Measurements from ENCODE around the gene BMAL1.
"Not testable (repeated sequence)": the region's sequence is repeated elsewhere in the genome, so short reads cannot be mapped to it uniquely, and the experiment has no call there.

Gene BMAL1

DNA sequence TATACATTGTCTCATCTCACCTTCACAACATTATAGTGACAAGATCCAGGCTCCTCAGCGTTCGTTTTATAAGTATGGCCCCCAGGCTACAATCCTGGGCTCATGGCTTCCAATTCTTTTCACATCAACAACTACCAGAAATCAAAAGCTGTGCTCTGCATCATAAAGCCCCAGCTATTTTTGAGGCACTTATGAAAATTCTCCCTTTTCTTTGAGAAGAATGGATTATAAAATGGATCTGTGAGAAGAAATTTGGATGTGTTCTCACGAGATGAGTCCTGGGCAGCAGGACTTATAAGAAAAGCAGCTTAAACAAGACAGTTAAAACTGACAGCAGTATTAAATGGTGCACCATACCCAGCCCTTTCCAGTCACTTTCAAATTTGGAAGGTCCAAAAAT lies 105.2 kb downstream of the BMAL1 start:
- no peak for DNase-seq (ENCODE audit: low read depth)

DNA sequence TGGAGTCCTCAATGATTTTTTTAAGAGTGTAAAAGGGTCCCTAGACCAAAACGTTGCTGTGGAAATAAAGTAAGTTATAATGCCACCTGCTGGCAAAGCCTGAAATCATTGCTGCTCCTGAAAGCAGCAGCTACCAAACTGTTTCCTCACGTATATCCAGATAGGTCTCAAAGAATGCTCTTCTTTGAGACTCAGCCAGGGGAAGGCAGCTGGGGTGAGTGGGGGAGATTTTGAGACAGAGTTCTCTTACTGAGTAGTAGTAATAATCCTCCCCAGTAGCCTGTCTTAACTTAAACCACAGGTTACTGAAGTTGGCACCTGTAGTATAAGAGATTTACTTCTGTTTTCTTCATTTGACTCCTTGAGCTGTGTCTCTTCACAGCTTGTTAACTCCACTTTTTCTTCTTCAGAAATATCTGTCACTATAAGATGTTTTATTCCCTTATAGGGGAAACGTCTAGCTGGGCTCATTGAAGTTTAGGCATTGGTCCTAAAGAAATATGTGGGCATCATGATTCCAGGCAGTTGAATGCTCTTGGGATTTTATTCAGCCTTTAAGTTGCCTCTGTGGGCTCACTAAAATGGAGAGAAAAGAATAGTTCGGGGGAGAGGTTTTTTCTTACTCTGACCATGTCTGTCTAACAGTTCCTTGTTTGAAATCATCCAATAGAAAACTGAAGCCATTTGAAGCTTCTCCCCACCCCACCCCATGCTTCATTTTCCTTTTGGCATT lies 107.5 kb downstream of the BMAL1 start:
- DNase-seq (ENCODE audit: low read depth) = peak; percentile 39

DNA sequence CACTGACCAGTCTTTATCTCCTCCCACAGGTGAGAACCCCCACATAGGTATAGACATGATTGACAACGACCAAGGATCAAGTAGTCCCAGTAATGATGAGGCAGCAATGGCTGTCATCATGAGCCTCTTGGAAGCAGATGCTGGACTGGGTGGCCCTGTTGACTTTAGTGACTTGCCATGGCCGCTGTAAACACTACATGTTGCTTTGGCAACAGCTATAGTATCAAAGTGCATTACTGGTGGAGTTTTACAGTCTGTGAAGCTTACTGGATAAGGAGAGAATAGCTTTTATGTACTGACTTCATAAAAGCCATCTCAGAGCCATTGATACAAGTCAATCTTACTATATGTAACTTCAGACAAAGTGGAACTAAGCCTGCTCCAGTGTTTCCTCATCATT lies 109.0 kb downstream of the BMAL1 start:
- DNase-seq (ENCODE audit: low read depth) = no peak

DNA sequence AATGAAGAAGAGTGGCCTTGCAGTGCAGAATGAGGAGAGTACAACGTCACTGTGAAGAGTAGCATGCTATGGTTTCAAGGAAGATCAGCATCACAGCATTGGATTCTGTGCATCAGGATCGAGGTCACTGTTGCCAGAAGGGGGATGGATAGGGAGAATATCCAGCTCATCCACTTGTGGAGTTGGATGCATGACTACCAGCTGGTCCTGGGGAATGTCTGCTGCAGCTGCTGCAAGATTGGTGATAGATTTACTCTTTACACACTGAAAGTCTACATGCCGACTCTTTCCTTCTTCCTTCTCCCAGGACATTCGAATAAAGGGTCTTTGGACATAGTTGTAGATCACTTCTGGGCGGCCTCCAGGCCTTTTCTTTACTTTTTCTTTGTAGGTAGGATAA lies 111.2 kb downstream of the BMAL1 start:
- no peak for DNase-seq (ENCODE audit: low read depth)

- DNase-seq (ENCODE audit: low read depth) = no peak
Measured at GRCh38 chr11:13391217-13391616, 113.6 kb downstream of the BMAL1 start.

DNA sequence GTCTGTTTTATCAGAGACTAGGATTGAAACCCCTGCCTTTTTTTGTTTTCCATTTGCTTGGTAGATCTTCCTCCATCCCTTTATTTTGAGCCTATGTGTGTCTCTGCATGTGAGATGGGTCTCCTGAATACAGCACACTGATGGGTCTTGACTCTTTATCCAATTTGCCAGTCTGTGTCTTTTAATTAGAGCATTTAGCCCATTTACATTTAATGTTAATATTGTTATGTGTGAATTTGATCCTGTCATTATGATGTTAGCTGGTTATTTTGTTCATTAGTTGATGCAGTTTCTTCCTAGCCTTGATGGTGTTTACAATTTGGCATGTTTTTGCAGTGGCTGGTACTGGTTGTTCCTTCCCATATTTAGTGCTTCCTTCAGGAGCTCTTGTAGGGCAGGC lies 120.7 kb downstream of the BMAL1 start:
- not testable (repeated sequence) for DNase-seq (ENCODE audit: low read depth)

- DNase-seq (ENCODE audit: low read depth) = no peak
Measured at GRCh38 chr11:13405220-13405619, 127.6 kb downstream of the BMAL1 start.

GRCh38 chr11:13415201-13415600 lies 137.6 kb downstream of the BMAL1 start:
- DNase-seq (ENCODE audit: low read depth) = no peak

DNA sequence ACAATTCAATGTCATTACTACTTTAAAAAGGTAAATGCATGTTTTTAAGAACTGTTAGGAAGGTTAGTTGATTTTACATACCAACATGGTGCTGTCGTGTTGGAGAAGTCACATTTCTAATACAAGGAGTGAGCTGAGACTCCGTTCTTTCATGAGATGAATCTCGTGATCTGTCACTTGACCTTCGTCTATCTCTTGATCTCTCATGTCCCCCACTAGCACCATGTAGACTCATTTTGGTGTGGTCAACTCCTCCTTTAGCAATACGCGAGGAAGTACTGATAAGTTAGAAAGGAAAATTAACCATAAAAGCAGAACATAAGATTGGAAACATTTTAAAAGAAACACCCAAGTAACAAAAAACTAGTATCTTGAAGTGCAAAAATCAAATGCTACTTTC lies 144.0 kb downstream of the BMAL1 start:
- no peak for DNase-seq (ENCODE audit: low read depth)

- peak; percentile 65 for DNase-seq (ENCODE audit: low read depth)
Measured at GRCh38 chr11:13423372-13423771, 145.8 kb downstream of the BMAL1 start.

DNA sequence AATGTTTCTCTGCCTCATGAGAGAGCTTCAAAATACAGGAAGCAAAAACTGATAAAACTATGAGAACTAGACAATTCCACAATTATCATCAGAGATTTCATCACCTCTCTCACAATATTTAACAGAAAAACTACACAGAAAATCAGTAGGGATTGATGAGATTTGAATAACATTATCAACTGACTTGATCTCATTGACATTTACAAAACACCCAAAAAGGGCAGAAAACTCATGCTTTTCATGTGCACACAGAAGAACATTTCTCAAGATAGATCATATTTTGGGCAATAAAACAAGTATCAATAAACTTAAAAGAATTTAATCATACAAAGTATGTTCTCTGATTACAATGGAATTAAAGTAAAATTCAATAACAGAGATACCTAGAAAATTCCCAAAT lies 149.8 kb downstream of the BMAL1 start:
- no peak for DNase-seq (ENCODE audit: low read depth)

- no peak for DNase-seq (ENCODE audit: low read depth)
Measured at GRCh38 chr11:13429288-13429687, 151.7 kb downstream of the BMAL1 start.

GRCh38 chr11:13429836-13430235 lies 152.2 kb downstream of the BMAL1 start:
- DNase-seq (ENCODE audit: low read depth) = peak; percentile 21

GRCh38 chr11:13433437-13433836 lies 155.8 kb downstream of the BMAL1 start:
- no peak for DNase-seq (ENCODE audit: low read depth)

DNA sequence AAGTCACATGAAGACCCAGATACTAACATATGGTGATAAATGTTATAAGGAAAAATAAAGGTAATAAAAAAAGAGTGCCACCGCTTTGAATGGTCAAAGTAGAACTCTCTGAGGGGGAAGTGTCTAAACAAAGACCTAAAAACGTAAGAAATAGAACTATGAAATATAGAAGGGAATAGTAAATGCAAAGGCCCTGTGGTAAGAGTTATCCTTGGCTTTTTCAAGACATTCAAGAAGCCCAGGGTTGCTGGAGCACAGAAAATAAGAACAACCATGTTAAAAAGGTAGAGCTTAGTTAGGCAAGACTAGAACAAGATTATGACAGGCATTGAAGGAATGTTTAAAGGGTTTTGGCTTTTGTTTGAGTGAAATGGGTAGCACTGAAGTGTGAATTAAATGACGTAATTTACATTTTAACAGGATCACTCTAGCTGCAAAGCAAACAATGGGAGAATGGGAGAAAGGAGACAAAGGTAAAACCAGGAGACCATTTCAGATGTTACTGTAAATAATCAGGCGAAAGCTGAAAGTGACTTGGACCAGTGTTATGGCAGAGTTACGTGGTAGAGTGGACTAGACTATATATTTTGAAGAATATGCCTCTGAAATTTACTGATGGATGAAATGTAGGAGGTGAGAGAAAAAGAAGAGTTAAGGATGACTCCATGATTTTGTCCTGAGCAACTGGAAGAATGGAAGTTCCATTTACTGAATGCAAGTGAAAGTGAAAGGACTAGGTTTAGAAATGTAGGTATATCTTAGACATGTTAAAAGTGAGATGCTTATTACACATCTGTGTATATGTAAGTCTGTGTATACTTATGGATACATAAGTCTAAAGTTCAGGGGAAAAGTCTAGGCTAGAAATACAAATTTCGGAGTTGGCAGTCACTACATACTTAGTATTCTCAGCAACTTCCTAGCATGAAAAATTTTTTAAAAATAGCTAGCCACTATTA lies 156.9 kb downstream of the BMAL1 start:
- DNase-seq (ENCODE audit: low read depth) = no peak

GRCh38 chr11:13436836-13437235 lies 159.2 kb downstream of the BMAL1 start:
- DNase-seq (ENCODE audit: low read depth) = not testable (repeated sequence)

Data from amniotic epithelial cell (primary cell).